GM12801 (cell line): ENCODE measurements around the gene HIRIP3.

Experiments used
- TF ChIP-seq, protein P1 (sequence below): IDR thresholded peaks from one replicate; pipeline ENCODE4 v1.5.1; 2011; ENCODE audit warnings: control low read depth; ENCODE audit not compliant: insufficient read length; ENCODE audit errors: extremely low read depth

Gene HIRIP3

GRCh38 chr16:30004811-30005242, 9.4 kb upstream of the HIRIP3 start:
- TF ChIP-seq, protein P1, sequence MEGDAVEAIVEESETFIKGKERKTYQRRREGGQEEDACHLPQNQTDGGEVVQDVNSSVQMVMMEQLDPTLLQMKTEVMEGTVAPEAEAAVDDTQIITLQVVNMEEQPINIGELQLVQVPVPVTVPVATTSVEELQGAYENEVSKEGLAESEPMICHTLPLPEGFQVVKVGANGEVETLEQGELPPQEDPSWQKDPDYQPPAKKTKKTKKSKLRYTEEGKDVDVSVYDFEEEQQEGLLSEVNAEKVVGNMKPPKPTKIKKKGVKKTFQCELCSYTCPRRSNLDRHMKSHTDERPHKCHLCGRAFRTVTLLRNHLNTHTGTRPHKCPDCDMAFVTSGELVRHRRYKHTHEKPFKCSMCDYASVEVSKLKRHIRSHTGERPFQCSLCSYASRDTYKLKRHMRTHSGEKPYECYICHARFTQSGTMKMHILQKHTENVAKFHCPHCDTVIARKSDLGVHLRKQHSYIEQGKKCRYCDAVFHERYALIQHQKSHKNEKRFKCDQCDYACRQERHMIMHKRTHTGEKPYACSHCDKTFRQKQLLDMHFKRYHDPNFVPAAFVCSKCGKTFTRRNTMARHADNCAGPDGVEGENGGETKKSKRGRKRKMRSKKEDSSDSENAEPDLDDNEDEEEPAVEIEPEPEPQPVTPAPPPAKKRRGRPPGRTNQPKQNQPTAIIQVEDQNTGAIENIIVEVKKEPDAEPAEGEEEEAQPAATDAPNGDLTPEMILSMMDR = no peak

GRCh38 chr16:30004424-30004776, 9.0 kb upstream of the HIRIP3 start:
- TF ChIP-seq, protein P1 = no peak

DNA sequence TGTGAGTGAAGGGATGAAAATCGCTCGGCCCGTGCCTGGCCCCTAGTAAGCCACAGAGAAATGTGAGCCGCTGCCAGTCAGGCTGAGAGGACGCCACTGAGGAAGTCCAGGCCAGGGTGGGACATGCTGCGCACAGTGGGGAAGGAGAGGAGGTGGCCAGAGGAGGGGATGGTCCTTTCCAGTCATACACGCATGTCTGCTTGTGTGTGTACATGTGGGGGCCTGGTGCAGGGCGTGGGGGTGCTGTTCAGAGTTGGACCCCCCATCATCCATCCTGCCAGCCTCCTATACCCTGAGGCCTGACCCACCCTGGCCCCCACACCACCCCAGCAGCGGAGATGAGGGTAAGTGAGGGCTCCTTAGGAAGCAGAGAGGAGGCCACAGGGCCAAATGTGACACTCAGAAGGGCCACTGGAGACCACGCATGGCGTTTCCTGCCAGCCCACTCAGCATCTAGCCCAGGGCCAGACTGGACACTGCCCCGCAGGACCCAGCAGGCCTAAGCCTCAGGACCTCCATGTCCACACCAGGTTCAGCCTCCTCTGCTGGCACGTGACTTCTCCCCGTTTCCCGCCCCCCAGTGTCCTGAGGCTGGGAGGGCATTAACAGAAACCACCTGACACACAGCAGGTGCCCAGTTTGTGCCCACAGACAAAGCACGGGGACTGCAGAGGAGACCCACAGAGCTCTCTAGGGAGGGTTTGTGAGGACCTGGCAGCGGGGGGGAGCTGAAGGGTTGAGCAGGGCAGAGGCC, 8.4 kb upstream of the HIRIP3 start:
- TF ChIP-seq, protein P1 = no peak

- TF ChIP-seq, protein P1 = no peak
Measured at GRCh38 chr16:30002614-30003346, 7.4 kb upstream of the HIRIP3 start.

GRCh38 chr16:30000735-30001631, 5.6 kb upstream of the HIRIP3 start:
- TF ChIP-seq, protein P1 = no peak

GRCh38 chr16:29999605-30000004, 4.2 kb upstream of the HIRIP3 start:
- TF ChIP-seq, protein P1 = no peak

- TF ChIP-seq, protein P1 = no peak
Measured at GRCh38 chr16:29996766-29997250, 1.4 kb upstream of the HIRIP3 start.
